GM23248 (cell line): Measurements from ENCODE around the gene PRRT2. TPM values are rescaled to one million over a fixed set of nuclear protein-coding genes. Genes with fewer than 3 reads are reported as not detected.

ENCODE experiments used
- DNase-seq: peaks from one replicate; pipeline ENCODE4 v3.0.0-alpha.2; 2015
- H2AFZ ChIP-seq: fragments of 200-600 bp; sonication (generic); 2 replicates; pipeline ENCODE4 v1.6.1; 2016; ENCODE audit warnings: antibody characterized with exemption
- H3F3A ChIP-seq: fragments of 200-600 bp; sonication (generic); 2 replicates; pipeline ENCODE4 v1.6.1; 2016; ENCODE audit warnings: mild to moderate bottlenecking, antibody characterized with exemption, mixed run types; ENCODE audit not compliant: insufficient read depth
- H3K27ac ChIP-seq: fragments of 200-600 bp; sonication (generic); 2 replicates; pipeline ENCODE4 v1.5.1; 2016; ENCODE audit warnings: mild to moderate bottlenecking
- H3K27me3 ChIP-seq: fragments of 200-600 bp; sonication (generic); replicated peaks from 2 replicates; pipeline ENCODE4 v1.6.1; 2016; ENCODE audit warnings: mild to moderate bottlenecking; ENCODE audit not compliant: insufficient read depth
- H3K36me3 ChIP-seq: fragments of 200-600 bp; sonication (generic); 2 replicates; pipeline ENCODE4 v1.6.1; 2016; ENCODE audit warnings: low read depth, mild to moderate bottlenecking
- H3K4me1 ChIP-seq: fragments of 200-600 bp; sonication (generic); 2 replicates; pipeline ENCODE4 v1.6.1; 2016; ENCODE audit warnings: mild to moderate bottlenecking; ENCODE audit not compliant: insufficient read depth
- H3K4me2 ChIP-seq: fragments of 200-600 bp; sonication (generic); one replicate; pipeline ENCODE4 v1.6.1; 2016; ENCODE audit warnings: mild to moderate bottlenecking; ENCODE audit not compliant: unreplicated experiment
- H3K4me3 ChIP-seq: fragments of 200-600 bp; sonication (generic); 2 replicates; pipeline ENCODE4 v1.5.1; 2016; ENCODE audit warnings: mild to moderate bottlenecking
- H3K79me2 ChIP-seq: fragments of 200-600 bp; sonication (generic); 2 replicates; pipeline ENCODE4 v1.6.1; 2016; ENCODE audit warnings: mild to moderate bottlenecking; ENCODE audit not compliant: insufficient read depth
- H3K9ac ChIP-seq: fragments of 200-600 bp; sonication (generic); 2 replicates; pipeline ENCODE4 v1.6.1; 2016; ENCODE audit warnings: mild to moderate bottlenecking
- H3K9me2 ChIP-seq: fragments of 200-600 bp; sonication (generic); 2 replicates; pipeline ENCODE4 v1.6.1; 2016; ENCODE audit warnings: mixed run types, mild to moderate bottlenecking, moderate library complexity; ENCODE audit not compliant: insufficient read depth
- H3K9me3 ChIP-seq: fragments of 200-600 bp; sonication (generic); one replicate; pipeline ENCODE4 v1.6.1; 2017; ENCODE audit warnings: low read depth
- H4K20me1 ChIP-seq: fragments of 200-600 bp; sonication (generic); 2 replicates; pipeline ENCODE4 v1.6.0; 2016; ENCODE audit not compliant: insufficient read depth
- EZH2 ChIP-seq: fragments of 200-600 bp; sonication (generic); IDR thresholded peaks from 2 replicates; pipeline ENCODE4 v1.6.1; 2018; ENCODE audit warnings: antibody characterized with exemption, mild to moderate bottlenecking; ENCODE audit not compliant: insufficient read depth, poor library complexity, severe bottlenecking
- EZH2phosphoT487 ChIP-seq: fragments of 200-600 bp; sonication (generic); IDR thresholded peaks from 2 replicates; pipeline ENCODE4 v1.6.1; 2018; ENCODE audit warnings: antibody characterized with exemption, moderate library complexity, mild to moderate bottlenecking, low read depth; ENCODE audit not compliant: insufficient read depth
- whole genome bisulfite sequencing, 2 experiments: methylation state at CpG; one replicate each; pipeline ENCODE4 v1.1.6; 2015 to 2017; ENCODE audit warnings: low lambda C conversion rate in 2 of 2, low coverage in 1 of 2; ENCODE audit errors: missing lambda C conversion rate in 2 of 2; 5-methylcytosine and 5-hydroxymethylcytosine counted together
- in situ Hi-C: fragments of 300-500 bp; cut with MboI; formaldehyde crosslinking; loops from 2 replicates; pipeline ENCODE4 v1.15.0; 2020
- polyA plus RNA-seq: library from polyadenylated mRNA; unstranded; fragments of >200 nt; fragmentation: Nextera tagmentation; extraction: Ambion mirVana; gene quantifications from 2 replicates; pipeline ENCODE4 v1.2.1, GENCODE V29; 2016
- total RNA-seq: library from RNA; depleted of rRNA; stranded (reverse); fragments of >200 nt; shearing (Covaris generic); gene quantifications from 2 replicates; pipeline ENCODE4 v1.2.3, GENCODE V29; 2014

The PRRT2 gene
- total and polyA plus RNA-seq, 2 experiments from 2014 or later = 0.43 to 2.1 TPM

- TF ChIP-seq EZH2 (no peak), EZH2phosphoT487 (no peak)
- in situ Hi-C loops = no loop called here
- no peak overlapping the region for H2AFZ ChIP-seq
Observed at GRCh38 chr16:29844575-29845331, 32.8 kb downstream of the PRRT2 start.

GRCh38 chr16:29845656-29846055 lies 33.7 kb downstream of the PRRT2 start:
- no peak for TF ChIP-seq EZH2phosphoT487
- TF ChIP-seq EZH2 = no peak
- Histone ChIP-seq H3K4me1 (no peaks in the 10 kb centered on the region), H3K9ac (no peak overlapping the region), H3K79me2 (no peaks in the 10 kb centered on the region), H3K27me3 (no peaks in the 10 kb centered on the region), H3K4me3 (no peak overlapping the region), H3F3A (peaks cover 9% of the 10 kb centered on the region; the same call in 1 of the 2 replicates), H3K27ac (no peak overlapping the region), H4K20me1 (no peaks in the 10 kb centered on the region), H3K9me2 (no peaks in the 10 kb centered on the region), H3K36me3 (peaks cover 33% of the 10 kb centered on the region), H2AFZ (no peak overlapping the region), H3K9me3 (no peaks in the 10 kb centered on the region), H3K4me2 (no peak overlapping the region)
- in situ Hi-C loops = no loop called here
- no peak for DNase-seq
- 83 to 88% methylated on average over 18 of the region's 18 CpGs for WGBS, 2 experiments

More at GRCh38 chr16:29844575-29845331, 32.8 kb downstream of the PRRT2 start:
- no peaks in the 10 kb centered on the region for H4K20me1 ChIP-seq
- no peaks in the 10 kb centered on the region for H3K9me2 ChIP-seq
- H3K27ac ChIP-seq = no peak overlapping the region
- H3K4me1 ChIP-seq = no peaks in the 10 kb centered on the region
- DNase-seq = no peak
- no peak overlapping the region for H3K9ac ChIP-seq
- H3F3A ChIP-seq = peaks cover 9% of the 10 kb centered on the region; the same call in 1 of the 2 replicates
- peaks cover 39% of the 10 kb centered on the region for H3K36me3 ChIP-seq
- H3K27me3 ChIP-seq = no peaks in the 10 kb centered on the region
- H3K9me3 ChIP-seq = no peaks in the 10 kb centered on the region
- H3K4me3 ChIP-seq = no peak overlapping the region
- WGBS, 2 experiments = 89 to 93% methylated on average over 28 of the region's 28 CpGs
- H3K79me2 ChIP-seq = no peaks in the 10 kb centered on the region
- H3K4me2 ChIP-seq = no peak overlapping the region

- H3K4me1 ChIP-seq = 0 out of 2 replicates have a peak, but pooled peaks cover 7% of the 10 kb centered on the region
- no peaks in the 10 kb centered on the region for H3K9me2 ChIP-seq
- no peak overlapping the region for H3K9ac ChIP-seq
- DNase-seq = peak; percentile 78
- no peak overlapping the region for H3K4me2 ChIP-seq
- WGBS, 2 experiments = 30 to 40% methylated on average over 15 of the region's 15 CpGs
- no peak overlapping the region for H3K27ac ChIP-seq
- no peak for TF ChIP-seq EZH2phosphoT487
- no peak for TF ChIP-seq EZH2
- no peak overlapping the region for H2AFZ ChIP-seq
- H3K27me3 ChIP-seq = no peaks in the 10 kb centered on the region
- no peaks in the 10 kb centered on the region for H4K20me1 ChIP-seq
- H3K36me3 ChIP-seq = peaks cover 33% of the 10 kb centered on the region
- in situ Hi-C loops = no loop called here
- no peaks in the 10 kb centered on the region for H3K79me2 ChIP-seq
- no peaks in the 10 kb centered on the region for H3K9me3 ChIP-seq
- H3F3A ChIP-seq = peaks cover 26% of the 10 kb centered on the region; the same call in 1 of the 2 replicates
- H3K4me3 ChIP-seq = no peak overlapping the region
Observed at GRCh38 chr16:29848420-29849297, 36.7 kb downstream of the PRRT2 start.

GRCh38 chr16:29849505-29849904 lies 37.5 kb downstream of the PRRT2 start:
- WGBS, 2 experiments = 89 to 98% methylated on average over 4 to 5 of the region's 5 CpGs
- no peaks in the 10 kb centered on the region for H3K9me2 ChIP-seq
- no peak overlapping the region for H3K27ac ChIP-seq
- H3K36me3 ChIP-seq = peaks cover 25% of the 10 kb centered on the region
- no peak overlapping the region for H3K9ac ChIP-seq
- TF ChIP-seq EZH2 (no peak), EZH2phosphoT487 (no peak)
- H2AFZ ChIP-seq = no peak overlapping the region
- H4K20me1 ChIP-seq = no peaks in the 10 kb centered on the region
- no peak for DNase-seq
- no peaks in the 10 kb centered on the region for H3K9me3 ChIP-seq
- no peaks in the 10 kb centered on the region for H3K79me2 ChIP-seq
- H3K27me3 ChIP-seq = no peaks in the 10 kb centered on the region
- 0 out of 2 replicates have a peak, but pooled peaks cover 7% of the 10 kb centered on the region for H3K4me1 ChIP-seq
- no peak overlapping the region for H3K4me3 ChIP-seq
- H3F3A ChIP-seq = peaks cover 26% of the 10 kb centered on the region; the same call in 1 of the 2 replicates
- in situ Hi-C loops = no loop called here
- no peak overlapping the region for H3K4me2 ChIP-seq
